Right forelimb (tissue), 1 donor: ENCODE results near the gene MYO7A.
A peak's percentile ranks its signal among the peaks of the same experiment; 100 is the strongest.

Experiments used
- DNase-seq: peaks from one replicate; pipeline ENCODE4 v3.0.0-alpha.2; 2018

The MYO7A gene

GRCh38 chr11:77170107-77170506 lies 42.1 kb downstream of the MYO7A start:
- no peak for DNase-seq

- no peak for DNase-seq
Measured at GRCh38 chr11:77171254-77171653, 43.2 kb downstream of the MYO7A start.

GRCh38 chr11:77171885-77172665 lies 44.0 kb downstream of the MYO7A start:
- DNase-seq = no peak

GRCh38 chr11:77172666-77172982 lies 44.6 kb downstream of the MYO7A start:
- DNase-seq = no peak

GRCh38 chr11:77173494-77173893 lies 45.4 kb downstream of the MYO7A start:
- DNase-seq = no peak

- DNase-seq = peak; percentile 62
Measured at GRCh38 chr11:77174559-77174958, 46.5 kb downstream of the MYO7A start.

GRCh38 chr11:77175021-77175842 lies 47.2 kb downstream of the MYO7A start:
- DNase-seq = no peak

GRCh38 chr11:77175869-77176539 lies 48.0 kb downstream of the MYO7A start:
- no peak for DNase-seq

GRCh38 chr11:77176996-77177395 lies 49.0 kb downstream of the MYO7A start:
- no peak for DNase-seq

GRCh38 chr11:77178150-77178549 lies 50.1 kb downstream of the MYO7A start:
- DNase-seq = no peak

- DNase-seq = no peak
Measured at GRCh38 chr11:77179048-77179447, 51.0 kb downstream of the MYO7A start.

- no peak for DNase-seq
Measured at GRCh38 chr11:77179681-77180080, 51.6 kb downstream of the MYO7A start.

- DNase-seq = no peak
Measured at GRCh38 chr11:77180346-77180745, 52.3 kb downstream of the MYO7A start.

- no peak for DNase-seq
Measured at GRCh38 chr11:77181226-77181625, 53.2 kb downstream of the MYO7A start.

GRCh38 chr11:77181799-77182541 lies 53.9 kb downstream of the MYO7A start:
- no peak for DNase-seq

- DNase-seq = no peak
Measured at GRCh38 chr11:77182542-77183430, 54.7 kb downstream of the MYO7A start.

GRCh38 chr11:77183431-77183984 lies 55.5 kb downstream of the MYO7A start:
- no peak for DNase-seq

- no peak for DNase-seq
Measured at GRCh38 chr11:77184136-77184860, 56.3 kb downstream of the MYO7A start.

- no peak for DNase-seq
Measured at GRCh38 chr11:77186302-77186701, 58.3 kb downstream of the MYO7A start.

- DNase-seq = no peak
Measured at GRCh38 chr11:77187111-77187750, 59.2 kb downstream of the MYO7A start.
